Smooth muscle cell (in vitro differentiated cells): ENCODE data around the gene ZMIZ1. TPM values are rescaled to one million over a fixed set of nuclear protein-coding genes. Genes with fewer than 3 reads are reported as not detected.

ENCODE experiments used
- DNase-seq: peaks from one replicate; lab custom pipeline; 2025; ENCODE audit not compliant: unreplicated experiment; lab: John Stamatoyannopoulos, UW
- H2AFZ ChIP-seq: fragments of 200-600 bp; sonication (generic); 2 replicates; pipeline ENCODE4 v1.6.0; 2016; ENCODE audit warnings: antibody characterized with exemption, low read depth, mild to moderate bottlenecking
- H3F3A ChIP-seq: fragments of 200-600 bp; sonication (generic); 2 replicates; pipeline ENCODE4 v1.6.0; 2017; ENCODE audit warnings: antibody characterized with exemption, low read depth
- H3K27ac ChIP-seq: fragments of 200-600 bp; sonication (generic); 2 replicates; pipeline ENCODE4 v1.5.1; 2016; ENCODE audit warnings: low read depth, mild to moderate bottlenecking
- H3K27me3 ChIP-seq: fragments of 200-600 bp; sonication (generic); 2 replicates; pipeline ENCODE4 v1.6.1; 2016; ENCODE audit warnings: low read depth, mild to moderate bottlenecking
- H3K36me3 ChIP-seq: fragments of 200-600 bp; sonication (generic); 2 replicates; pipeline ENCODE4 v1.5.1; 2016; ENCODE audit warnings: low read depth
- H3K4me1 ChIP-seq: fragments of 200-600 bp; sonication (generic); 2 replicates; pipeline ENCODE4 v1.5.1; 2016; ENCODE audit warnings: low read depth
- H3K4me2 ChIP-seq: fragments of 200-600 bp; sonication (generic); 2 replicates; pipeline ENCODE4 v1.6.0; 2016; ENCODE audit warnings: mild to moderate bottlenecking
- H3K4me3 ChIP-seq: fragments of 200-600 bp; sonication (generic); 2 replicates; pipeline ENCODE4 v1.5.1; 2016; ENCODE audit warnings: mild to moderate bottlenecking
- H3K79me2 ChIP-seq: fragments of 200-600 bp; sonication (generic); 2 replicates; pipeline ENCODE4 v1.6.0; 2016; ENCODE audit warnings: low read depth, mild to moderate bottlenecking
- H3K9ac ChIP-seq: fragments of 200-600 bp; sonication (generic); 2 replicates; pipeline ENCODE4 v1.6.0; 2016; ENCODE audit warnings: low read depth
- H3K9me3 ChIP-seq: fragments of 200-600 bp; sonication (generic); replicated peaks from 2 replicates; pipeline ENCODE4 v1.5.1; 2016; ENCODE audit warnings: low read depth
- H4K20me1 ChIP-seq: fragments of 200-600 bp; sonication (generic); 2 replicates; pipeline ENCODE4 v1.6.0; 2016; ENCODE audit warnings: low read depth
- CTCF ChIP-seq: fragments of 200-600 bp; sonication (generic); IDR thresholded peaks from 2 replicates; pipeline ENCODE4 v1.5.1; 2017; ENCODE audit warnings: borderline replicate concordance, mild to moderate bottlenecking, antibody characterized with exemption; ENCODE audit not compliant: insufficient read depth, poor library complexity, severe bottlenecking
- WGBS: methylation state at CpG from one replicate; pipeline ENCODE4 v1.1.7; 2016; ENCODE audit warnings: low lambda C conversion rate; 5-methylcytosine and 5-hydroxymethylcytosine counted together
- polyA plus RNA-seq: library from polyadenylated mRNA; unstranded; fragments of >200 nt; fragmentation: Nextera tagmentation; extraction: Ambion mirVana; gene quantifications from 2 replicates; pipeline ENCODE4 v1.2.1, GENCODE V29; 2016
- total RNA-seq: library from RNA; depleted of rRNA; stranded (reverse); fragments of >200 nt; gene quantifications from 2 replicates; pipeline ENCODE4 v1.2.3, GENCODE V29; 2014

ZMIZ1 gene
- total and polyA plus RNA-seq, 2 experiments from 2014 or later, result 24.2 to 31.3 TPM

- H4K20me1 ChIP-seq, result peaks cover 60% of the 10 kb centered on the region
- no peak overlapping the region for H3K27ac ChIP-seq
- H3K4me2 ChIP-seq, result no peak overlapping the region
- no peak overlapping the region for H2AFZ ChIP-seq
- no peaks in the 10 kb centered on the region for H3F3A ChIP-seq
- H3K27me3 ChIP-seq, result no peaks in the 10 kb centered on the region
- no peak overlapping the region for H3K4me3 ChIP-seq
- H3K9ac ChIP-seq, result no peak overlapping the region
- H3K36me3 ChIP-seq, result peaks cover 14% of the 10 kb centered on the region
- 98% methylated on average over 13 of the region's 13 CpGs for WGBS
- H3K4me1 ChIP-seq, result peaks cover 7% of the 10 kb centered on the region
- H3K79me2 ChIP-seq, result peaks cover 17% of the 10 kb centered on the region
- no peaks in the 10 kb centered on the region for H3K9me3 ChIP-seq
- TF ChIP-seq CTCF, result no peak
- DNase-seq, result no peak
These were observed 282.6 kb downstream of the ZMIZ1 start for GRCh38 chr10:79351332-79351731.

- no peaks in the 10 kb centered on the region for H3K9me3 ChIP-seq
- H3K27me3 ChIP-seq, result no peaks in the 10 kb centered on the region
- H3K9ac ChIP-seq, result no peak overlapping the region
- no peaks in the 10 kb centered on the region for H3F3A ChIP-seq
- peaks cover 17% of the 10 kb centered on the region for H3K79me2 ChIP-seq
- DNase-seq, result no peak
- H3K4me3 ChIP-seq, result no peak overlapping the region
- H3K36me3 ChIP-seq, result peaks cover 14% of the 10 kb centered on the region
- no peak for TF ChIP-seq CTCF
- peaks cover 7% of the 10 kb centered on the region for H3K4me1 ChIP-seq
- no peak overlapping the region for H3K27ac ChIP-seq
- no peak overlapping the region for H2AFZ ChIP-seq
- H3K4me2 ChIP-seq, result no peak overlapping the region
- H4K20me1 ChIP-seq, result peaks cover 60% of the 10 kb centered on the region
- WGBS, result 98% methylated on average over 11 of the region's 11 CpGs
These were observed 283.5 kb downstream of the ZMIZ1 start for GRCh38 chr10:79352035-79352877.

GRCh38 chr10:79353000-79353406 is 284.2 kb downstream of the ZMIZ1 start:
- Histone ChIP-seq H3K36me3 (peaks cover 14% of the 10 kb centered on the region), H2AFZ (no peak overlapping the region), H3F3A (no peaks in the 10 kb centered on the region), H3K4me2 (no peak overlapping the region), H3K4me3 (no peak overlapping the region), H4K20me1 (peaks cover 60% of the 10 kb centered on the region), H3K27me3 (no peaks in the 10 kb centered on the region), H3K79me2 (peaks cover 11% of the 10 kb centered on the region), H3K4me1 (peaks cover 7% of the 10 kb centered on the region), H3K9ac (no peak overlapping the region), H3K27ac (no peak overlapping the region), H3K9me3 (no peaks in the 10 kb centered on the region)
- DNase-seq, result no peak
- TF ChIP-seq CTCF, result no peak
- 94% methylated on average over 8 of the region's 8 CpGs for WGBS

GRCh38 chr10:79353726-79354125 is 285.0 kb downstream of the ZMIZ1 start:
- H3K9ac ChIP-seq, result no peak overlapping the region
- no peak for DNase-seq
- H3K79me2 ChIP-seq, result peaks cover 4% of the 10 kb centered on the region
- H3K4me3 ChIP-seq, result no peak overlapping the region
- WGBS, result 99% methylated on average over 11 of the region's 11 CpGs
- H3K4me2 ChIP-seq, result no peak overlapping the region
- no peak overlapping the region for H2AFZ ChIP-seq
- H4K20me1 ChIP-seq, result peaks cover 53% of the 10 kb centered on the region
- H3F3A ChIP-seq, result no peaks in the 10 kb centered on the region
- H3K4me1 ChIP-seq, result no peaks in the 10 kb centered on the region
- H3K27ac ChIP-seq, result no peak overlapping the region
- H3K36me3 ChIP-seq, result peaks cover 14% of the 10 kb centered on the region
- H3K27me3 ChIP-seq, result no peaks in the 10 kb centered on the region
- H3K9me3 ChIP-seq, result no peaks in the 10 kb centered on the region
- TF ChIP-seq CTCF, result no peak
